BLaER1 treated with 17β-estradiol and CSF1 and Interleukin-3, amounts not matched to agents 10 nM and 100 nM (cell line): ENCODE measurements around the gene PRIM2.
"Not testable (repeated sequence)": the region's sequence is repeated elsewhere in the genome, so short reads cannot be mapped to it uniquely, and the experiment has no call there.

Experiments used
- H3K27ac ChIP-seq, 11 experiments: shearing (Covaris generic); formaldehyde crosslinking; 2 replicates each; pipeline ENCODE4 v1.8.1; 2022
- H3K27me3 ChIP-seq, 11 experiments: shearing (Covaris generic); formaldehyde crosslinking; 2 replicates each; pipeline ENCODE4 v1.8.1; 2022
- H3K36me3 ChIP-seq, 11 experiments: shearing (Covaris generic); formaldehyde crosslinking; 2 replicates each; pipeline ENCODE4 v1.8.1; 2022
- H3K4me1 ChIP-seq, 10 experiments: shearing (Covaris generic); formaldehyde crosslinking; 2 replicates each; pipeline ENCODE4 v1.8.1; 2022
- H3K4me2 ChIP-seq, 11 experiments: shearing (Covaris generic); formaldehyde crosslinking; 2 replicates each; pipeline ENCODE4 v1.8.1; 2022
- H3K4me3 ChIP-seq, 10 experiments: shearing (Covaris generic); formaldehyde crosslinking; 2 replicates each; pipeline ENCODE4 v1.8.1; 2022
- H3K9ac ChIP-seq, 11 experiments: shearing (Covaris generic); formaldehyde crosslinking; 2 replicates each; pipeline ENCODE4 v1.8.1; 2022
- H3K9me3 ChIP-seq, 11 experiments: shearing (Covaris generic); formaldehyde crosslinking; replicated peaks in 1 of 11; 2 replicates each; pipeline ENCODE4 v1.8.1; 2022
- H4K20me1 ChIP-seq, 11 experiments: shearing (Covaris generic); formaldehyde crosslinking; 2 replicates each; pipeline ENCODE4 v1.8.1; 2022
- Cebpa-rat ChIP-seq, 11 experiments: shearing (Covaris generic); IDR thresholded peaks; 2 replicates each; pipeline ENCODE4 v1.8.1; 2022

PRIM2 gene

DNA sequence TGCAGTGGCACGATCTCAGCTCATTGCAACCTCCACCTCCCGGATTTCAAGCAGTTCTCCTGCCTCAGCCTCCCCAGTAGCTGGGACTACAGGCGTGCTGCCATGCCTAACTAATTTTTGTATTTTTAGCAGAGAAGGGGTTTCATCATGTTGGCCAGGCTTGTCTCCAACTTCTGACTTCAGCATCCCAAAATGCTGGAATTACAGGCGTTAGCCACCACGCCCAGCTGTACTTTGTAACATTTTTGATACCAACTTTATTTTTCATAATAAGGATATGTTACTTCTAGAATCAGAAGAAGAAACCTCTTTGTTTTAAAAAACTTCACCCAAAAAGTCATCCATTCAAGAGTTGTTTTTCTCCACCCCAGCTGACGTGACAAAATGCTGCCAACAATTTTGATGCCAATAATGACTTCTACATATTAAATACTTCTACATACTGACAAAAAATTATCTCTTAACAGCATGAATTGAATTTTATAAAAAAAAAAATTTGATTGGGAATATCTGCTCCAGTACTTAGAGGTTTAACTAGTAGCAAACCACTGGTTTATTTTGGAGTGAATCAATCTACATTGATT is 22.5 kb upstream of the PRIM2 start:
- TF ChIP-seq Cebpa-rat (IDR thresholded peaks at IDR 0.05), result no peak
- no peaks in the 10 kb centered on the region for H3K9me3 ChIP-seq
- H3K4me1 ChIP-seq, result no peaks in the 10 kb centered on the region
- no peak overlapping the region for H3K27ac ChIP-seq
- no peak overlapping the region for H3K4me3 ChIP-seq
- H3K9ac ChIP-seq, result no peak overlapping the region
- no peaks in the 10 kb centered on the region for H4K20me1 ChIP-seq
- H3K4me2 ChIP-seq, result no peak overlapping the region
- H3K36me3 ChIP-seq, result no peaks in the 10 kb centered on the region
- no peaks in the 10 kb centered on the region for H3K27me3 ChIP-seq

DNA sequence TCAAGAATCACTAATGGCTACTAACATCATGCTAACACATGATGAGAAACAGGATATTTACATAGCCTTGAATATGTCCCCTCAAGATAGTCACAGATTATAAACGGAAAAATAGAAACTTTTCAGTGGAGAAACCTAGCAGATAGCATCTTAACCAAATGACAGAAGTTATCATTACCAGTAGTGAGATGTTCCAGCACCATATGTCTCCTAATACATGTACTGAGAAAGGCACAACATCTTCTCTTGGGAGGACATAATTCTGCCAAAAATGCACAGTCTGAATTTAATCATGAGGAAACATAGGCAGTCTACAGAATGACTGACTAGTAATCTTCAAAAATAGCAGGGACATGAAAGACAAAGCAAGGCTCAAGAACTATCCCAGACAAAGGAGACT is 19.9 kb upstream of the PRIM2 start:
- Histone ChIP-seq H3K4me3 (no peak overlapping the region), H3K27ac (no peak overlapping the region), H3K36me3 (no peaks in the 10 kb centered on the region), H3K4me1 (no peaks in the 10 kb centered on the region), H3K9ac (no peak overlapping the region), H3K4me2 (no peak overlapping the region), H4K20me1 (no peaks in the 10 kb centered on the region), H3K9me3 (no peaks in the 10 kb centered on the region), H3K27me3 (no peaks in the 10 kb centered on the region)
- TF ChIP-seq Cebpa-rat (IDR thresholded peaks at IDR 0.05), result no peak

DNA sequence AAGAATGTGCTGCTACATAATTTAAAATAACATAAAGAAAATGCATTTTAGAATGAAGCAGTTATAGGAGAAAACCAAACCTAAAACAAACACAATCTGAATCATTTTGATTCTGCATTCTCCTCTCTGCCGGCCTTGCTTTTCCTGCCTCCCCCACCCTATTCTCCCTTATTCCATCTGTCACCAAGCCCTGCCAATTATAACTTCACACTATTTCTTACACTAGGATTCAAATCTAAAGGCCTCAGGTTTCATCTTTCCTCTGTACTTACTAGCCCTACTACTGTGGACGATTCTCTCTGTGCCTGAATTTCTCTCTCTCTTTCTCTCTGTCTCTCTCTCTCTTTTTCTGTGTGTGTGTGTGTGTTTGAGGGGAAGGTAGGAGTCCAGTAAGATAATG is 18.7 kb upstream of the PRIM2 start:
- no peaks in the 10 kb centered on the region for H3K27me3 ChIP-seq
- no peaks in the 10 kb centered on the region for H3K4me1 ChIP-seq
- H3K36me3 ChIP-seq, result no peaks in the 10 kb centered on the region
- H3K9me3 ChIP-seq, result no peaks in the 10 kb centered on the region
- no peak overlapping the region for H3K4me3 ChIP-seq
- no peak overlapping the region for H3K4me2 ChIP-seq
- no peak overlapping the region for H3K27ac ChIP-seq
- no peak overlapping the region for H3K9ac ChIP-seq
- no peaks in the 10 kb centered on the region for H4K20me1 ChIP-seq
- no peak for TF ChIP-seq Cebpa-rat (IDR thresholded peaks at IDR 0.05)

DNA sequence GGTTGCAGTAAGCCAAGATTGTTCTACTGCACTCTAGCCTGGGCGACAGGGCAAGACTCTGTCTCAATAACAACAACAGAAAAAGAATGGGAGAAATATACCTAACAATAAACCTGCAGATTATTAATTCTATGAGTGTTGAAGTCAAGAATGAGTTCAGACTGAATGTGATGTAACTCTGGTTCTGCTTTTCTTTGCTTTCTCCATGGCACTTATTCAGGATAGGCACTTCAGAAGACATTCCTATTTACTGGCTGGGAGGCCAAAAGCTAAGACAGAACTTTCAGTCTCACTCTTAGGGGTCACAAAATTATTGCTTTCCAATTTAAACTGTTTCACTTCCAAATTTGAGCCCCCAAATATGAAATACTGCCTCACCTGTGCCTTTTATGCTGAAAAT is 15.7 kb upstream of the PRIM2 start:
- Histone ChIP-seq H3K4me1 (no peaks in the 10 kb centered on the region), H3K9me3 (no peaks in the 10 kb centered on the region), H3K27ac (no peak overlapping the region), H4K20me1 (no peaks in the 10 kb centered on the region), H3K27me3 (no peaks in the 10 kb centered on the region), H3K9ac (no peak overlapping the region), H3K4me2 (no peak overlapping the region), H3K36me3 (no peaks in the 10 kb centered on the region), H3K4me3 (no peak overlapping the region)
- no peak for TF ChIP-seq Cebpa-rat (IDR thresholded peaks at IDR 0.05)

DNA sequence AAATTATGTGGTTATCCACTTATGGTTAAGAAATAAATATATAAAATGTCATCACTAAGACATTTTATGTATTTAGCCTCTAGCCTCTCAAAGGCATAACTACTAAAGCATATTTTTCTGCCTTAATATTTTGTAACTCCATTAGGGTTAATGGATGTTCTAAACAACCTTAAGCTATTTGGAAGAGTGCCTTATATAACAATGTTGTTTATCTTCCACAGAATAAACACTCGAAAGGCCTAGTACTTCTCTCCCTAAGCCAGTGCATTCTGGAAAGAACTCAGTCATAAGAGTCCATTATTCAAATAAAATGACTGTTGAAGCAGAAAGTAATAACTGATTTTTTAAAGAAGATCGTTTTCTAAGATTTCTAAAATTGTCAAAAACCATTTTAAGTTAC is 15.0 kb upstream of the PRIM2 start:
- Histone ChIP-seq H3K9ac (no peak overlapping the region), H4K20me1 (no peaks in the 10 kb centered on the region), H3K4me2 (no peak overlapping the region), H3K27ac (no peak overlapping the region), H3K9me3 (no peaks in the 10 kb centered on the region), H3K36me3 (no peaks in the 10 kb centered on the region), H3K4me1 (no peaks in the 10 kb centered on the region), H3K4me3 (no peak overlapping the region), H3K27me3 (no peaks in the 10 kb centered on the region)
- TF ChIP-seq Cebpa-rat (IDR thresholded peaks at IDR 0.05), result no peak

DNA sequence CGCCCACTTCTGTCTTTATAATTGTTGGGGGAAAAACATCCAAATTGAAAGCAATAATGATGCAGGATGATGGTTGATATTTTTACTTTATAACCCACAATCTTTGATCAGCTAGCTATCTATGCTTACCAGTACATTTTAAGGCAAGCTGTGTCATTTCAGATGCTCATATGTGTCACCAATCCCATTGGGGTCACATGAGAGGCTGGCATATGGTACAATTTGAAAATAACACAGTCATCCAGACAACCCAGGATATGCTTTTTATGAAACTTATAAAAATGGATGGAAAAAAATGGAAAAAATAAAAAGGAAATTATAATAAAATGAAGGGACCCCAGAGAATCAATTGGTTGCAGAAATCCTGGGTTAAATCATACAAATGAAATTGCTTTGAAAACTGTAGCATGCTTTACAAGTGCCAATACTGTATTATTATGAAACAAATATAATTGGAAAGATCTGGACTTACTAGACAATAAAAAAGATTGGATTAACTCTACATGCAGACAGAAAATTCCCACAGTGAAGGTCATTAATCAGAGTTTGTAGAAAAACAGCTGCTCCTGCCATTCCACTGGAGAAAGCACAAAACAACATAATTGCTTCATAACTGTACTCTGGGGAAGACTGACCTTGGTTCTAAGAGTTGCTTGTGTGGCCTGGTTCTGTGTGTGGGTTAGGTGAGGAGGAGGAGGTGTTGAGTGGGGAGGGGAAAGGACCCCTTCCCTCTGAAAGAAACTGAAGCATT is 13.3 kb upstream of the PRIM2 start:
- Histone ChIP-seq H3K36me3 (no peaks in the 10 kb centered on the region), H3K27me3 (no peaks in the 10 kb centered on the region), H3K4me2 (no peak overlapping the region), H3K9ac (no peak overlapping the region), H3K4me3 (no peak overlapping the region), H3K9me3 (no peaks in the 10 kb centered on the region), H3K4me1 (no peaks in the 10 kb centered on the region), H3K27ac (no peak overlapping the region), H4K20me1 (no peaks in the 10 kb centered on the region)
- no peak for TF ChIP-seq Cebpa-rat (IDR thresholded peaks at IDR 0.05)

DNA sequence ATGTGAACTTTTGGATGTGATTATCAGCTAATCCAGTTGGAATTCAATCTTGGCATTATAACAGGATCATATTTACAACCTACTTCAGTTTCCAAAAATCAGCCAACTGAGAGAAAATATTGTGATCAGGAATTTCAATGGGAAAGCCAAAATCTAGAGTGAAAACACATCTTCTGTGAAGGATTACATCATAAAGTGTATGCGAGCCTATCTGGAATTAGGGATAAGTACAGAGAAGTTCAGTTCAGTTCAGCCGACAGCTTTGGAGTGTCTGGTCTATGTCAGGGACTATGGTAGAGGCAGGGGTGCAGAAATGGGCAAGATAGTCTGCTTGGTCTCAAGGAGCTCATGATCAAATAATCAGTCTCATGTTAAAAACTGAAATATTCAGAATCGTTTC is 12.3 kb upstream of the PRIM2 start:
- Histone ChIP-seq H3K4me3 (no peak overlapping the region), H4K20me1 (no peaks in the 10 kb centered on the region), H3K36me3 (no peaks in the 10 kb centered on the region), H3K27ac (no peak overlapping the region), H3K9me3 (no peaks in the 10 kb centered on the region), H3K27me3 (no peaks in the 10 kb centered on the region), H3K4me2 (no peak overlapping the region), H3K9ac (no peak overlapping the region), H3K4me1 (no peaks in the 10 kb centered on the region)
- no peak for TF ChIP-seq Cebpa-rat (IDR thresholded peaks at IDR 0.05)

DNA sequence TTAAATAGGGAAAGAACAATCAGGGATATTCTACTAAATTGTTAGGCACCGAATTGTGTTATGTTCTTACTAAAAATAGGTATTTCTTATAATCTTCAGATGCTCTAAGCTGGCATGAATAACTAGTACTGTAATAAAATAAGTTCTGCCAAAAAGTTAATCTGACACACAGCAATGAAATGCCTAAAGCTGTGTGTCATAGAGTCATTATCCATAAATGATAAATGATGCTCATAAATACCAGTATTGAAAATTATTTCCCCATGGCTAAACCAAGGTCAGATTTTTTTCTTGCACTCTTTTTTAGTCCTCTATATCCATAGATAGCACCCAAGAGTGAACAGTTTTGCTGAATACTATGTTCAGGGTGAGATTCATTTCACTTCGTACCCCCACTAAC is 11.7 kb upstream of the PRIM2 start:
- Histone ChIP-seq H3K36me3 (no peaks in the 10 kb centered on the region), H3K4me3 (no peak overlapping the region), H3K27ac (no peak overlapping the region), H3K9ac (no peak overlapping the region), H3K4me2 (no peak overlapping the region), H4K20me1 (no peaks in the 10 kb centered on the region), H3K27me3 (no peaks in the 10 kb centered on the region), H3K4me1 (no peaks in the 10 kb centered on the region), H3K9me3 (peaks cover 4 to 6% (median 5%) of the 10 kb centered on the region in 11 experiments; a peak in 20 of 22 replicates)
- TF ChIP-seq Cebpa-rat (IDR thresholded peaks at IDR 0.05), result no peak

DNA sequence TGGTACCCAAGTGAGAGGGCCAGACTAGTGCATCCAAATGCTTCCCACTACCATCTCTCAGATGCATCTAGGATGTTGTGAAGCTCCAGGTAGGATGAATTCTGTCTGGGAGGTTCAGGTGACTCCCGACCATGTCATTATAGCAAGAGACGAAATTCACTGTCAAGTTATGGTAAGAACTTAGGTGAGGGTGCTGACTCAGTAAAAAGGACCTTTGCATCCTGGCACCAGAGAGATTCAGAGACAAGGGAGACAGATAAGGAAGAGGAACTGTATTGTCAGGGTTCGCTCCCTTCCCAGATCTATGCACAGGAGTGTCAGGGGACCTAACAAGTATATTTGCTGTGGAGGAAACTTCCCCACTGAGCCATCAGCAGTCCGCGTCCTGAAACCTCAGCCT is 11.2 kb upstream of the PRIM2 start:
- no peak for TF ChIP-seq Cebpa-rat (IDR thresholded peaks at IDR 0.05)
- Histone ChIP-seq H3K9ac (no peak overlapping the region), H3K4me3 (no peak overlapping the region), H3K4me1 (no peaks in the 10 kb centered on the region), H4K20me1 (no peaks in the 10 kb centered on the region), H3K36me3 (no peaks in the 10 kb centered on the region), H3K27ac (no peak overlapping the region), H3K9me3 (peaks cover 10 to 11% (median 10%) of the 10 kb centered on the region in 11 experiments; a peak in 20 of 22 replicates), H3K4me2 (no peak overlapping the region), H3K27me3 (no peaks in the 10 kb centered on the region)

DNA sequence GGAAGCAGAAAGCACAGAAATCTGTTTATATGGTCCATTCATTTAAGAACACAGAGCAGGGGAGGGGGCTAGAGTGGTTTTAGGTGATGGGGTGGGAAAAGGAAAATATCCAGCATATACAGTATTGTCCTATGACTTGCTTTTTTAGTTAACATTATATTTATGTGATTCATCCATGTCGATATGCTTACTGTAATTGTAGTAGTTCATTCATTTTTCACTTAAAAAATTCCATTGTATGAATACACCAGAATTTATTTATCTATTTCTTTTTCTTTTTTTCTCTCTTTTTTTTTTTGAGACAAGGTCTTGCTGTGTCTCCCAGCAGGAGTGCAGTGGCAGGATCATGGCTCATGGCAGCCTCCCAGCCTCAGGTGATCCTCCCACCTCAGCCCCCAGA is 9.6 kb upstream of the PRIM2 start:
- H3K27me3 ChIP-seq, result no peaks in the 10 kb centered on the region
- H3K4me3 ChIP-seq, result no peak overlapping the region
- no peak overlapping the region for H3K9ac ChIP-seq
- no peaks in the 10 kb centered on the region for H3K4me1 ChIP-seq
- no peak overlapping the region for H3K4me2 ChIP-seq
- TF ChIP-seq Cebpa-rat (IDR thresholded peaks at IDR 0.05), result no peak
- H4K20me1 ChIP-seq, result no peaks in the 10 kb centered on the region
- H3K9me3 ChIP-seq, result peaks cover 11 to 16% (median 13%) of the 10 kb centered on the region in 11 experiments; a peak in 20 of 22 replicates
- H3K36me3 ChIP-seq, result no peaks in the 10 kb centered on the region
- no peak overlapping the region for H3K27ac ChIP-seq

DNA sequence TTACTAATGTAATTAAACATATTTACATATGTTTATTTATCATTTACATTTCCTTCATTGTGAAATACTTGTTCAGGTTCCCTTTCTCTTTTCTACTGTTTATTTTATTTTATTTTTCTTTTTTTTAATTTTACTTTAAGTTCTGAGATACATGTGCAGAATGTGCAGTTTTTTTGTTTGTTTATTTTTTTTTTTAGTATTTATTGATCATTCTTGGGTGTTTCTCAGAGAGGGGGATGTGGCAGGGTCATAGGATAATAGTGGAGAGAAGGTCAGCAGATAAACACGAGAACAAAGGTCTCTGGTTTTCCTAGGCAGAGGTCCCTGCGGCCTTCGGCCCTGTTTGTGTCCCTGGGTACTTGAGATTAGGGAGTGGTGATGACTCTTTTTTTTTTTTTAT is 8.7 kb upstream of the PRIM2 start:
- not testable (repeated sequence) for H3K4me1 ChIP-seq, H3K4me2 ChIP-seq, H3K27me3 ChIP-seq, H3K9ac ChIP-seq, H3K4me3 ChIP-seq, H3K27ac ChIP-seq, H3K36me3 ChIP-seq, H4K20me1 ChIP-seq
- H3K9me3 ChIP-seq, result peaks cover 11 to 16% (median 13%) of the 10 kb centered on the region in 11 experiments; a peak in 20 of 22 replicates

DNA sequence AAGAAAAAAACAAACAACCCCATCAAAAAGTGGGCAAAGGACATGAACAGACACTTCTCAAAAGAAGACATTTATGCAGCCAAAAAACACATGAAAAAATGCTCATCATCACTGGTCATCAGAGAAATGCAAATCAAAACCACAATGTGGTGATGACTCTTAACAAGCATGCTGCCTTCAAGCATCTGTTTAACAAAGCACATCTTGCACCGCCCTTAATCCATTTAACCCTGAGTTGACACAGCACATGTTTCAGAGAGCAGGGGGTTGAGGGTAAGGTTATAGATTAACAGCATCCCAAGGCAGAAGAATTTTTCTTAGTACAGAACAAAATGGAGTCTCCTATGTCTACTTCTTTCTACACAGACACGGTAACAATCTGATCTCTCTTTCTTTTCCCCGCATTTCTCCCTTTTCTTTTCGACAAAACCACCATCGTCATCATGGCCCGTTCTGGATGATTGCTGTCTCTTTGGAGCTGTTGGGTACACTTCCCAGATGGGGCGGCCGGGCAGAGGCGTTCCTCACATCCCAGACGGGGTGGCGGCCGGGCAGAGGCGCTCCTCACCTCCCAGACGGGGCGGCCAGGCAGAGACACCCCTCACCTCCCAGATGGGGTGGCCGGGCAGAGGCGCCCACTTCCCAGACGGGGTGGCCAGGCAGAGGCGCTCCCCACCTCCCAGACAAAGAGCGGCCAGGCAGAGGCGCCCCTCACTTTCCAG is 7.2 kb upstream of the PRIM2 start:
- peaks cover 11 to 16% (median 13%) of the 10 kb centered on the region in 11 experiments; a peak in 20 of 22 replicates for H3K9me3 ChIP-seq
- not testable (repeated sequence) for H3K4me3 ChIP-seq, H3K36me3 ChIP-seq, H3K9ac ChIP-seq, H4K20me1 ChIP-seq, H3K4me1 ChIP-seq, H3K4me2 ChIP-seq, H3K27me3 ChIP-seq, H3K27ac ChIP-seq
